Measurements from ENCODE around the gene ABCB4.

DNA sequence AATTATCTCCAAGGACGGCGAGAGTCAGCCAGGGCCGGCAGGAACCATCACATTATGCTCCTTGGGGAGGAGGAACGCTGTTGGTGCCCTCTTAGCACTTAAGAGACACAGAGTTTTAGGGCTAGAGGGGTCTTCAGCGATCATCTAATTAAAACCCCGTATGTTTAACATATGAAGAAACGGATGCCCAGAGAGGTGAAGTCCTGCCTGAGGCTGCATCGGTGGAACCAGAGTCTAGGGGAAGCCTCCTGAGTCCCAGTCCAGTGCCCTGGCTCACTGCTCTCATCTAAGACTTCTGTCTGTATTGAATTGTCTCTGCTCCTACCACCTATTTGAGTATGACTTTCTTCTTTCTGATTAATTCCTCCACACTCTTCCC, 688 bp upstream of the ABCB4 start:
- TF ChIP-seq, protein P1, sequence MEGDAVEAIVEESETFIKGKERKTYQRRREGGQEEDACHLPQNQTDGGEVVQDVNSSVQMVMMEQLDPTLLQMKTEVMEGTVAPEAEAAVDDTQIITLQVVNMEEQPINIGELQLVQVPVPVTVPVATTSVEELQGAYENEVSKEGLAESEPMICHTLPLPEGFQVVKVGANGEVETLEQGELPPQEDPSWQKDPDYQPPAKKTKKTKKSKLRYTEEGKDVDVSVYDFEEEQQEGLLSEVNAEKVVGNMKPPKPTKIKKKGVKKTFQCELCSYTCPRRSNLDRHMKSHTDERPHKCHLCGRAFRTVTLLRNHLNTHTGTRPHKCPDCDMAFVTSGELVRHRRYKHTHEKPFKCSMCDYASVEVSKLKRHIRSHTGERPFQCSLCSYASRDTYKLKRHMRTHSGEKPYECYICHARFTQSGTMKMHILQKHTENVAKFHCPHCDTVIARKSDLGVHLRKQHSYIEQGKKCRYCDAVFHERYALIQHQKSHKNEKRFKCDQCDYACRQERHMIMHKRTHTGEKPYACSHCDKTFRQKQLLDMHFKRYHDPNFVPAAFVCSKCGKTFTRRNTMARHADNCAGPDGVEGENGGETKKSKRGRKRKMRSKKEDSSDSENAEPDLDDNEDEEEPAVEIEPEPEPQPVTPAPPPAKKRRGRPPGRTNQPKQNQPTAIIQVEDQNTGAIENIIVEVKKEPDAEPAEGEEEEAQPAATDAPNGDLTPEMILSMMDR (conservative IDR thresholded peaks at IDR 0.05; ENCODE audit: low read length) = no peak
- TF ChIP-seq EZH2phosphoT487 (IDR thresholded peaks at IDR 0.05; ENCODE audit: borderline replicate concordance, low read depth, low read length) = no peak
